PC-9 (cell line): ENCODE data around the gene ANKRD35.

Source experiments
- CTCF ChIP-seq: fragments of 200-600 bp; sonication (generic); conservative IDR thresholded peaks from 2 replicates; pipeline ENCODE4 v1.6.1; 2017; ENCODE audit warnings: mixed run types, antibody characterized with exemption, mild to moderate bottlenecking, moderate library complexity
- EZH2 ChIP-seq: fragments of 200-600 bp; sonication (generic); IDR thresholded peaks from 2 replicates; pipeline ENCODE4 v1.8.0; 2017; ENCODE audit warnings: antibody characterized with exemption, low read depth

DNA sequence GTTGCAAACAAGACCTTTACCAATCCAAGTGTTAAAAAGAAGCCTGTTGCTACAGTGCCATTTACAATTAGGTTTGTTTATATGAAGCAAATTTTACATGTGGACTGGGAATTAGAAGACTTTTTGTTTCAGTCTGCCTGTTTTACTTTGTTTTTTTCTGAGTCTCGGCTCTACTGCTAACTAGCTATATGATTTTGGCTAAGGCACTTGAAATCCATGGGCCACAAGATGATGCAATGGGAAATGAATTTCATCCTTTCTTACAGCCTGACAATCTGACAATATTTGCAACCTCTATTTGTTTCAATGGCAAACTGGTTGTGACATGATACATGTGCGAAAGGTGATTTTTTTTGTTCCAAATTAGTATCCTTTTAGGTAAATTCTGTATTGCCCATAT is 36.6 kb upstream of the ANKRD35 start:
- TF ChIP-seq CTCF (no peak), EZH2 (no peak)
